Loucy (cell line): ENCODE data around the gene ATP5PO.

ENCODE experiments used
- H2AFZ ChIP-seq: fragments of 200-600 bp; sonication (generic); 2 replicates; pipeline ENCODE4 v1.6.0; 2016; ENCODE audit warnings: antibody characterized with exemption, mild to moderate bottlenecking, low read length, moderate library complexity
- H3F3A ChIP-seq: fragments of 200-600 bp; 2 replicates; pipeline ENCODE4 v1.6.0; 2016; ENCODE audit warnings: antibody characterized with exemption, low read depth, mild to moderate bottlenecking
- H3K27me3 ChIP-seq: fragments of 200-600 bp; sonication (generic); 2 replicates; pipeline ENCODE4 v1.6.1; 2014; ENCODE audit warnings: low read length, mild to moderate bottlenecking; ENCODE audit not compliant: insufficient read depth, poor library complexity, severe bottlenecking
- H3K36me3 ChIP-seq: fragments of 200-600 bp; sonication (generic); 2 replicates; pipeline ENCODE4 v1.6.1; 2016; ENCODE audit warnings: low read length; ENCODE audit not compliant: insufficient read depth
- H3K4me1 ChIP-seq: fragments of 200-600 bp; sonication (generic); 2 replicates; pipeline ENCODE4 v1.5.1; 2014; ENCODE audit warnings: low read length, mild to moderate bottlenecking; ENCODE audit not compliant: insufficient read depth, poor library complexity, severe bottlenecking
- H3K4me2 ChIP-seq: fragments of 200-600 bp; sonication (generic); 2 replicates; pipeline ENCODE4 v1.6.0; 2014; ENCODE audit warnings: antibody characterized with exemption, low read length, low read depth, mild to moderate bottlenecking; ENCODE audit not compliant: poor library complexity, severe bottlenecking
- H3K4me3 ChIP-seq: fragments of 200-600 bp; sonication (generic); 2 replicates; pipeline ENCODE4 v1.5.1; 2014; ENCODE audit warnings: low read length, mild to moderate bottlenecking, mixed read lengths; ENCODE audit not compliant: poor library complexity, severe bottlenecking
- H3K79me2 ChIP-seq: fragments of 200-600 bp; sonication (generic); 2 replicates; pipeline ENCODE4 v1.6.1; 2014; ENCODE audit warnings: low read length; ENCODE audit not compliant: insufficient read depth
- H3K9ac ChIP-seq: fragments of 200-600 bp; sonication (generic); 2 replicates; pipeline ENCODE4 v1.6.0; 2014; ENCODE audit warnings: mild to moderate bottlenecking, low read depth, low read length, moderate library complexity; ENCODE audit not compliant: poor library complexity, severe bottlenecking
- H3K9me2 ChIP-seq: fragments of 200-600 bp; sonication (generic); replicated peaks from 2 replicates; pipeline ENCODE4 v1.6.1; 2016; ENCODE audit warnings: low read depth, low read length, mixed read lengths
- H3K9me3 ChIP-seq: fragments of 200-600 bp; sonication (generic); 2 replicates; pipeline ENCODE4 v1.6.1; 2014; ENCODE audit warnings: mild to moderate bottlenecking, antibody characterized with exemption, low read length, low read depth; ENCODE audit not compliant: insufficient read depth
- H4K20me1 ChIP-seq: fragments of 200-600 bp; sonication (generic); 2 replicates; pipeline ENCODE4 v1.6.0; 2014; ENCODE audit warnings: antibody characterized with exemption, low read length, mild to moderate bottlenecking; ENCODE audit not compliant: insufficient read depth, poor library complexity, severe bottlenecking
- CTCF ChIP-seq: fragments of 200-600 bp; sonication (generic); conservative IDR thresholded peaks from 2 replicates; pipeline ENCODE4 v1.5.1; 2014; ENCODE audit warnings: mild to moderate bottlenecking, antibody characterized with exemption, low read length
- EZH2phosphoT487 ChIP-seq: fragments of 200-600 bp; IDR thresholded peaks from 2 replicates; pipeline ENCODE4 v1.6.1; 2018; ENCODE audit warnings: antibody characterized with exemption, mild to moderate bottlenecking, moderate library complexity, borderline replicate concordance

The ATP5PO gene

GRCh38 chr21:33897739-33898138 lies 17.9 kb downstream of the ATP5PO start:
- Histone ChIP-seq H3K9ac (no peak overlapping the region), H3K36me3 (peaks cover 9% of the 10 kb centered on the region; the same call in 1 of the 2 replicates), H3K27me3 (no peaks in the 10 kb centered on the region), H3K4me1 (peaks cover 10% of the 10 kb centered on the region), H2AFZ (no peak overlapping the region), H3K9me3 (no peaks in the 10 kb centered on the region), H3F3A (no peaks in the 10 kb centered on the region), H3K4me3 (no peak overlapping the region), H3K9me2 (no peaks in the 10 kb centered on the region), H3K4me2 (no peak overlapping the region), H4K20me1 (no peaks in the 10 kb centered on the region), H3K79me2 (no peaks in the 10 kb centered on the region)
- TF ChIP-seq EZH2phosphoT487 (no peak), CTCF (no peak)

- H3K36me3 ChIP-seq, result peaks cover 3% of the 10 kb centered on the region; the same call in 1 of the 2 replicates
Observed at GRCh38 chr21:33897098-33897497, 18.5 kb downstream of the ATP5PO start.

GRCh38 chr21:33896691-33897090 lies 18.9 kb downstream of the ATP5PO start:
- H3K36me3 ChIP-seq, result no peaks in the 10 kb centered on the region
- no peaks in the 10 kb centered on the region for H3K27me3 ChIP-seq

More at GRCh38 chr21:33897098-33897497, 18.5 kb downstream of the ATP5PO start:
- Histone ChIP-seq H4K20me1 (no peaks in the 10 kb centered on the region), H2AFZ (no peak overlapping the region), H3K9me3 (no peaks in the 10 kb centered on the region), H3K4me3 (no peak overlapping the region), H3K9ac (no peak overlapping the region), H3K9me2 (no peaks in the 10 kb centered on the region), H3F3A (no peaks in the 10 kb centered on the region), H3K4me1 (peaks cover 10% of the 10 kb centered on the region), H3K27me3 (no peaks in the 10 kb centered on the region), H3K79me2 (no peaks in the 10 kb centered on the region), H3K4me2 (no peak overlapping the region)
- TF ChIP-seq EZH2phosphoT487 (no peak), CTCF (no peak)

More at GRCh38 chr21:33896691-33897090, 18.9 kb downstream of the ATP5PO start:
- Histone ChIP-seq H3K9me3 (no peaks in the 10 kb centered on the region), H3K4me2 (no peak overlapping the region), H3F3A (no peaks in the 10 kb centered on the region), H3K79me2 (no peaks in the 10 kb centered on the region), H3K9me2 (no peaks in the 10 kb centered on the region), H3K4me1 (peaks cover 10% of the 10 kb centered on the region), H2AFZ (no peak overlapping the region), H3K9ac (no peak overlapping the region), H3K4me3 (no peak overlapping the region), H4K20me1 (no peaks in the 10 kb centered on the region)
- TF ChIP-seq CTCF, result no peak
- TF ChIP-seq EZH2phosphoT487, result no peak
